Stimulated activated naive CD4-positive, alpha-beta T cell treated with Interleukin-2 at 50 U/mL for 16 hours (primary cell): ENCODE data around the gene CCDC85C.

Experiments
- DNase-seq: peaks from one replicate; lab custom pipeline; 2025; lab: John Stamatoyannopoulos, UW

The CCDC85C gene

DNA sequence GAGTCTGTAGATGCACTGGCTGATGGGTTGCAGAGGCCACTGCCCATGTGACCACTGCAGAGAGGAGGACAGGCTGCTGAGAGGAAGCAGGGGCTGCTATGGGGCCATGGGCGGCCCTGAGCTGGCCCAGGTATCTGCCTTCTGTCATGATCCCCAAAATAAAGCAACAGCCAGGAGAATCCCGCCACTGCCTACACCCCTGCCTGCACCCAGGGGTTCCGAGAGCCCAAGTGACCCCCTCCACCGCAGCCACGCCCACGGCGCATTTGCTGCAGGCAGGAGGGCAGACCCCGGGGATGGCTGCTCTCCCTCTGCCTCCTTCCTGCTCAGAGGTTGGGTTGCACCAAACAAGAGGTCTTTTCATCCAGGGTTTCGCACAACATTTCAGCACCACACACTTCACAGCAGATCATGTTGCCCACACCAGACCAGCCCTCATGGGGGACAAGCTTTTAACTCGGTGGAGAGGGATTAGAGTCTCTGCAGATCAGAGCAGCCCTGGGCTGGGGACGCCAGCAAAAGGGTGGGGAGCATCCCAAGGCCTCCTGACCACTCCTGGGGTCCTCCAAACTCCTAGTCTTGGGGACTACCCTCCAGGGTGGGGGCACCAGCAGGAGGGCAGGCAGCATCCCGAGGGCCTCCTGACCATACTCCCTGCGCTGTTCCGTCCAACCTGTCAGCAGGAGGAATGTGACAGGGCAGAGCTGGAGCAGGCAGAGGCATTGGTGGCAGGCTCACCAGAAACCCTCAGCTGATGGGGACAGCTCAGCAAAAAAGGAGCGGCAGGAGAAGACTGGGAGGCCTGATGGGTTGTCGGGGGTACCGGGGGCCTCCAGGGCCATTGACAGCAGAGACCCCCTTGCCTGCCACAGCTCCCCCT lies 14.1 kb downstream of the CCDC85C start:
- no peak for DNase-seq

- no peak for DNase-seq
Measured at GRCh38 chr14:99589031-99589441, 15.0 kb downstream of the CCDC85C start.

DNA sequence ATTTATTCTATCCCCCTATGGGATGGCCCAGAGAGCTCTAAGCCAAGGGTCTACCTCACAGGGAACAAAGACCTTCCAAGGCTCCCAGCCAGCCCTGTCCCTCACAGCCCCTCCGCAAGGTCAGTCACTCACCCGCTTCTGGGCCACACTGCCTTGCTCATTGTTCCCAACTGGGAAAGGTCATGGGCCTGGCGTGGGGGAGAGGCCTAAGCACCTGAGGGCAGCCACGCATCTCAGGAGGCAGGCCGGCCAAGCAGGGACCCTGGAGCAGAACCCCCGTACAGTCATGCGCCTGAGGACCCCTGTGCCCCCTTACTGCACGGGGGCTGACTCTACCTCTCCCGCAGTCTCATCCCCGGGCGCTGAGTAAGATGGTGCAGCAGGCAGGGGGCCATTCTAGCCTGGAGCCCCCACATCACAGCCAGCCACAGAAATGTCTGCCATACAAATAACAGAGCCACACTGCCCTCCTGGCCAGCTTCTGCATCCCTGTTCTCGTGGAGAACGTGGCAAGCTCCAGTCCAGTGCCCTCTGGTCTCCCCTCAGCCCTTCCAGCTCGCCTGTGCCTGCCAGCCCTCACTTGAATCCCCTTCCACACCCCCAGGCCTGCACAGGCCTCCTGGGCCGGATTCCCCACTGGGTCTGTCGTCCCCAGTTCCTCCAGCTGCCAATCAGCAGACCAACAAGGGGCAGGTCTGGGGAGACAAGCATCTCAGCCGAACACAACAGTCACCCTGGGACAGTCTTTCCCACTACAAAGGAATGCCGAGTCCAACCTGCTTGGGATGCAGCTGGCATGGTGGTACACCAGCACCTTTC lies 16.3 kb downstream of the CCDC85C start:
- DNase-seq: no peak

- DNase-seq: no peak
Measured at GRCh38 chr14:99586761-99587459, 17.1 kb downstream of the CCDC85C start.

DNA sequence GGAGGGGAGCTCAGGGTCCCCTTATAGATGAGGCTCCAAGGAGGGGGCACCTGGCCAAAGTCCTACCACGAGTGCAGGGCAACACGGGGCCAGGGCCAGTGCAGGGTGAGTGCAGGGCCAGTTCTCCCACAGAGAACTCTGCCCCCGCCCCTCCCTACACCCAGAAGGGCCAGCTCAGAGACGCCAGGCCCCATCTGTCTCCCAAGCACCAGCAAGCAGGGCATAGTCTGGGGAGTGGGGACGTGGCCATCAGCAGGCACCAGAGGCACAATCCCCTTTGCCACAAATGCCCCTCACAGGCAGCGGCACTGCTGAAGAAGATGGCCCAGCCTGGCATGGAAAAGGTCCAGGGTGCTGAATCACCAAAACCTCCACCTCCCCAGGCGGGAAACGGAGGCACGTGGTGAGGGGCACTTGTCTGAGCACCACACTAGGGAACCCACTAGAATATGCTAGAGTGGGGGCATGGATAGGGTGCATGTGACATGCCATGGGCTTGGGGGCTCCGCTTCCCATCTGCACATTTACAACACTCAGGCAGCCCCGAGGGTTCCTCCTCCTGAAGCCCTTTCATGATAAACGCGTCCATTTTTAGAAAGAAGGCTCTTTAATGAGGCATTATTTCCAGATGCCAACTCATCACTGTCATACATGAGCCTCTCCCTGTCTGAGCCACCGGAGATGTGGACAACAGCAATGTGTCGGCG lies 17.8 kb downstream of the CCDC85C start:
- no peak for DNase-seq

DNA sequence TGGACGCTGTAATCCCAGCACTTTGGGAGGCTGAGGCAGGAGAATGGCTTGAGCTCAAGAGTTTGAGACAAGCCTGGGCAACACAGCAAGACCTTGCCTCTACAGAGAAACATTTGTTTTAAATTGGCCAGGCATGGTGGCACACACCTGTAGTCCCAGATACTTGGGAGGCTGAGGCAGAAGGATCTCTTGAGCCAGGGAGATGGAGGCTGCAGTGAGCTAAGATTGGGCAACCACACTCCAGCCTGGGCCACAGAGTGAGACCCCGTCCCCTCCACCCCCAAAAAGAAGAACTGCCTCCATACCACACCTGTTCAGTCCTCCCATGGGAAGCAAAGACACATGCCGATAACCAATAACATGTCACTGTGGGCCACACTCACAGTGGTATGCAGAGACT lies 19.2 kb downstream of the CCDC85C start:
- no peak for DNase-seq

GRCh38 chr14:99581938-99582337 lies 22.1 kb downstream of the CCDC85C start:
- no peak for DNase-seq

- DNase-seq: no peak
Measured at GRCh38 chr14:99581374-99581773, 22.6 kb downstream of the CCDC85C start.

DNA sequence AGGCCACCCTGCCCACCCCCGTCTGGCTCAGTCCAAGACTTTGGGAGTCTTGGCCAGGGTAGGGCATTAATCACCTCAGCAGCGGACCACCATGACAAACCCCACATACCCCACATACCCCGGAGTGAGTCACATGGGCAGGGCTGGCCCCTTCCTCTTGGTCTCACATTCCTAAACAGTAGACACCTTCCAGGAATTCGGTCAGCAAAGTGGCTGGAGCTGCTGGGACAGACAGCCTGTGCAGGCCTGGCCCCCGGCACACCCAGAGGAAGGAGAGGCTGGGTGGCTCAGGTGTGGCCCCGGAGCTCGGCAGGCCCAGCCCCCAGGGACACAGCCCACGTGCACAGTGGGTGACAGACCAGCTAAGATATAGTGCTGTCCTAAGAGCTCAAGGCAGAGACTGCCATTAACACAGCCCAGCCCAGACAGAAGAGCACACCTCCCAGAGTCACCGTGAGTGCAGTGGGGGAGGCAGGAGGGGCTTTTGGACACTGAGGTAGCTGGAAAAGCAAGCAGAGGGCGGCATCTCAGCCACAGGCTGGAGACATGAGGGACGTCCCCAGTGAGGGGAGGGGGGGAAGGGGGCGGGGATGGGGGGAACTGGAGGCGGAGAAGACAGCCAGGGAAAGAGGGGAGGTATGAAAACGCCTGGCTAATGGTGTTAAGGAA lies 24.0 kb downstream of the CCDC85C start:
- no peak for DNase-seq

GRCh38 chr14:99579120-99579836 lies 24.7 kb downstream of the CCDC85C start:
- DNase-seq: no peak

DNA sequence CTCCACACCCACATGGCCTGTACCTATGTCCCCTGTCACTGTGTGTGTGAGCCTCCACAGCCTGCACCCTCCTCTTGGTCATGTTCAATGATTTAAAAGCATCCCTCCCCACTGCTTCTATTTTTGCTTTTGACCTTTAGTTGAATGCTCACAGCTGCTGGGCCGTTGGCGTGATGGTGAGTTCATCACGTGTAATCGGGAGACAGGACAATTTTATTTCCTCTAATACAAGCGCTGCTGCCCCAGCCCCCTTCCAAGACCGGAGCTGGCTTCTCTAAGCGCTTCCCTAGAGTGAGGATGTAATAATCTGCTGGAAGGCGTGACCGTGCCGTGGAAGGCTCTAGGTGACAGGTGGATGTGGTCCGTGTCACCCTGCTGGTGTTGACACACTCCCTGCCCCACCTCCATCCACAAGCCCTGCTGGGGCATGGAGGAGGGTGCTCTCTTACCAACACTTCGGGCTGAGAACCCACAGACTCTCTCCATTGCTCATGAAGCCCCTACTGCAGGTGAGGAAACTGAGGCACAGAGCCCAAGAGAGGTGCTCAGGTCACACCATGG lies 25.4 kb downstream of the CCDC85C start:
- no peak for DNase-seq

- no peak for DNase-seq
Measured at GRCh38 chr14:99576761-99577705, 27.0 kb downstream of the CCDC85C start.

DNA sequence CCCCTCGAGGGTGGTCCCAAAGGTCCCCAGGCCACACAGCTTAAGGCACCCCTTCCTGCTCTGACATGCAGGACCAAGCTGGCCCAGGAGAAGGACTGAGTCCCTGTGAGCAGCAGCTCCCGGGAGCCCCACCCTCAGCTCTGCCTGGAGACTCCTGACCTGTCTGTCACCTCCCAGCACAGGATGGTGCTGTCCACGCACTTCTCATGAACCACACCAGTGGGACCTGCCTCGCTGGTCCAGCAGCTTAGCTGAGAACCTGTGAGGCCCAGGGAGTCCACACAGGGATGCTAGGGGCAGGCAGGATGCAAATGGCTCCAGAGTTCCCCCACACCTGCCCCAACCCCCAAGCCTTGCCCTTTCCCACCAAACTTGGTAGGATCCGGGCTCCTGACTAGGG lies 27.7 kb downstream of the CCDC85C start:
- DNase-seq: no peak

GRCh38 chr14:99575043-99576023 lies 28.7 kb downstream of the CCDC85C start:
- no peak for DNase-seq

DNA sequence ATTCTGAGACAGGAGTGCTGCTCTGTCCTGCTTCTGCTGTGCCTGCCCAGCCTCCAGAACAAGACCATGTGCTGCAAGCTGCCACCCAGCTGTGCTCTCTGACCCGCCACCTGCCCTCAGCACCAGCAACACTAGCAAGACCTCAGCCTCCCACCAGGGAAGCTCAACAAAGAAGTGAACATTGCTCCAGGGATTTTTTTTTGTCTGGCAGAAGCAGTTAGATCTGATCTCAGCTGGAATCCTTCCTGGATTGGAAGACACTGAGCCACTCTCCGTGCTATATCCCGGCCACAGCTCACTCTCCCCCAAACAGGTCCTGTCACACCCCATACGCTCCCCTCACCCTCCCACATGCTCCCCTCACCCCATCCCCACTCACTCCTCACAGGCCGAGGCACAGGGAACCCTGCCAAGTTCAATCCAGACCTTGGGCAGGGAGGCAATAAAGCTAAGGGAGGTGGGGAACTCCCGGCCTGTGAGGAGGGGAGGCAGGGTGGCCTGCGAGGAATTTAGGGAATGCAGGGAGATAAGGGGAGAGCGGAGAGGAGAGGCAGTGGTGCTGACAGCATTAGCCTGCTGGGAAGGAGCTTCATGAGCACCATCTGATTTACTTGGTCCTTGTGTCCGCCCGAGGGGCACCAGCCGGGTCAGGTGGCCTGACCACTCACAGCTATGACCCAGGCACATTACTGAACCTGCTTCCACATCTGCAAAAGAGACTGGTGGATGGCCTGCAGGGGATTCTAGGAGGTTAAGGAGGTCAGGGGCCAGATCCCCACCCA lies 29.7 kb downstream of the CCDC85C start:
- DNase-seq: no peak

DNA sequence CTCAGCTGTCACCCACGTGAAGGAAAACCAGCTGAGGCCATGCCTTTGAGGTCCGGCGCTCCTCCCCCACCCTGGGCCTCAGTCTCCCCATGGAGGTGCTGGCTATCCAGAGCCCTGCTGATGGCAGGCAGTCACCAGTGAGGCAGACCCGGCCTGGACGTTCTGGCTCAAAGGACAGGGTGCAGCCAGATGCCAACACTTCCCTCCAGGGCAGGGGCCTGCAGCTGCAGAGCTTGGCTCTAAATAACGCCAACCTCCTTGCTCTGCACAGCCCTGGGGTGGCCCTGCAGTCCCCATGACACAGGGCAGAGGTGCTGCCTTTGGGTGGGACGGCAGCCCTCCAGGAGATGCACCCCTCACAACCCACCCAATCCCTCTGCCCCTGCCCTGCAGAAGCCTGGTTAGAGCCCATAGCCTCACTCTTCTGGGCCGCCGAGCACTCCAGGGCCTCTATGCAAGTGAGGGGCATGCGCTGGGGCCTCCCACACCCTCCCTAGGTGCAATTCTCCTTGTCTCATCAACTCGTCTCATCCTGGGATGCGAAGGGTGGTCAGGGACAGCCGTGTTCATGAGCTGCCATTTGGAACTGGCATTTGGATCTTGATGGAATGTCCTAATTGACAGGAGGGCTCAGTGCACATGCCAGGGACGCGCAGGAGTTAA lies 30.4 kb downstream of the CCDC85C start:
- no peak for DNase-seq

DNA sequence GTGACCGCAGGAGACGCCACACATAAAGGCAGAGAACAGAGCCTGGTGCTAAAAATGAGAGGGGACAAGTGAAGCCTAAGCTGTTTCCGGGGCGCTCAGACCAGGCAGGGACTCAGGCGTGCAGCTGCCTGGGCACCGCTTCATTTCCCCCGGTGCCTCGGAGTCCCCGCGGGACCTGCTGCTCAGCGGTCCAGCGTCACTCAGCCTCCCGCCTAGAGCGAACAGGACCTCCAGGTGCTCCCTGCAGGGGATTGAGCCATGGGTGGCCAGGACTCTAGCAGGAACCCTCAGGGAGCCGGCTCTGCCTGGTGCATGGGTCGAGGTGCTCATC lies 31.0 kb downstream of the CCDC85C start:
- DNase-seq: no peak
